ENCODE data around the gene NAE1. TPM values are rescaled to one million over a fixed set of nuclear protein-coding genes. Genes with fewer than 3 reads are reported as not detected.

The NAE1 gene
- total RNA-seq, 1 experiment from 2014 or later = 123 TPM

DNA sequence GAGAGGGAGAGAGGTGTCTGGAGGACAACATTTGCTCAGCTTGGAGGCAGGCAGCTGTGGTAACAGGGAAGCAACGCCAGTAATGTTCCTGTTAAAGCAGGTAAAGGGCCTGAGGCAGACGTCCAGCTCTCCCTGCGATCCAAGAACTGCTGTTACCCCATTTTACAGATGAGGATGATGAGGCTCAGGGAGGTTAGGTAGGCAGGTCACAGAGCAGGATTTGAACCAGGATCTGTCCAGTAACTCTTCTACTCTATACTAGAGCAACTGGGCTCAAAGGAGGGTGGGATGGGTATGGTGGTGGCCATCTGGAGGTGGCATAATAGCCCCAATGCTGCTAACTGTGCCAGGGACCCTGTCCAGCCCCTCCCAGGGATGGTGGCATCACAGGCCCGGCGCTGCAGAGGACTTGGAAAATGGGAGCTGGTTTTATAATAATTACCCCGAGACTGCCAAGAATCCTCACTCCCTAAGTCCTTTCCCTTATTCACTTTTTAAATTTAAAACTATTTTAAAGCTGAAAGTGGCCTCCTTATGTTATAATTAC, 25.5 kb upstream of the NAE1 start:
- H2AFZ ChIP-seq (ENCODE audit: low read depth, low read length, poor library complexity, severe bottlenecking) = no peak overlapping the region
- no peaks in the 10 kb centered on the region for H3K9me2 ChIP-seq (ENCODE audit: insufficient read depth)
- DNase-seq (ENCODE audit: low read depth, low spot score) = no peak
- no peaks in the 10 kb centered on the region for H3K36me3 ChIP-seq (ENCODE audit: control insufficient read depth in 1 of 2, insufficient read depth in 2 of 2, low read length in 2 of 2)
- no peaks in the 10 kb centered on the region for H4K20me1 ChIP-seq (ENCODE audit: insufficient read depth)
- TF ChIP-seq TCF7L2 (IDR thresholded peaks at IDR 0.05; ENCODE audit: borderline replicate concordance, extremely low read depth, insufficient read depth, insufficient read length) = no peak
- TF ChIP-seq, protein P1, sequence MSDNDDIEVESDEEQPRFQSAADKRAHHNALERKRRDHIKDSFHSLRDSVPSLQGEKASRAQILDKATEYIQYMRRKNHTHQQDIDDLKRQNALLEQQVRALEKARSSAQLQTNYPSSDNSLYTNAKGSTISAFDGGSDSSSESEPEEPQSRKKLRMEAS (IDR thresholded peaks at IDR 0.05) = no peak
- TF ChIP-seq CEBPB (IDR thresholded peaks at IDR 0.05; ENCODE audit: low read depth) = no peak
- TF ChIP-seq POLR2AphosphoS5 (IDR thresholded peaks at IDR 0.05; ENCODE audit: low read depth, low read length) = no peak
- no peak for TF ChIP-seq YY1 (IDR thresholded peaks at IDR 0.05; ENCODE audit: extremely low read depth, insufficient replicate concordance, low read depth, low read length)
- TF ChIP-seq FOSL1 (IDR thresholded peaks at IDR 0.05; ENCODE audit: low read depth) = no peak
- ATAC-seq = no peak
- ChIA-PET RAD21 (ENCODE audit: low non-redundant PET in 1 of 2, low total read pairs in 2 of 2, uncharacterized antibody in 2 of 2, unreplicated experiment in 2 of 2) (no interaction called here), CTCF (interaction anchor here (1.0 to 1.4 kb wide), 2 partner anchors 12 to 16 kb away, joined by 3 to 6 read pairs; no protein-coding TSS in a partner anchor), POLR2A (interaction anchor here (1.0 kb wide), 1 partner anchor 17 kb away, joined by 4 read pairs; no protein-coding TSS in a partner anchor)
- H3K27me3 ChIP-seq (ENCODE audit: insufficient read depth, low read length) = no peaks in the 10 kb centered on the region
- intact Hi-C loops (cut with micrococcal nuclease) = no loop called here
- no peak overlapping the region for H3K4me3 ChIP-seq (replicated peaks in 1 of 2; ENCODE audit: low read depth in 1 of 2, low read length in 2 of 2)
- peaks cover 12 to 14% of the 10 kb centered on the region in 2 experiments for H3K4me1 ChIP-seq (ENCODE audit: control insufficient read depth in 1 of 2, insufficient read depth in 2 of 2, low read length in 2 of 2)
- no peak overlapping the region for H3K27ac ChIP-seq (ENCODE audit: low read depth, low read length)
- BruUV-seq (replicated peaks) = no TSS peak
- no peaks in the 10 kb centered on the region for H3K9me3 ChIP-seq (ENCODE audit: control insufficient read depth in 1 of 2, insufficient read depth in 1 of 2, low read depth in 1 of 2, low read length in 2 of 2)
- H3K9ac ChIP-seq (ENCODE audit: low read length) = no peak overlapping the region
- H3K4me2 ChIP-seq (ENCODE audit: low read length) = no peak overlapping the region
- no peaks in the 10 kb centered on the region for H3K79me2 ChIP-seq (ENCODE audit: insufficient read depth, low read length)

GRCh38 chr16:66853261-66854139, 22.7 kb upstream of the NAE1 start:
- RAD21 ChIA-PET (ENCODE audit: low non-redundant PET in 1 of 2, low total read pairs in 2 of 2, uncharacterized antibody in 2 of 2, unreplicated experiment in 2 of 2) = no interaction called here
- TF ChIP-seq RAD21 (IDR thresholded peaks at IDR 0.05; ENCODE audit: low read depth) (no peak), CEBPB (IDR thresholded peaks at IDR 0.05; ENCODE audit: low read depth) (no peak)
- H3K9me2 ChIP-seq (ENCODE audit: insufficient read depth) = no peaks in the 10 kb centered on the region
- H3K9me3 ChIP-seq (ENCODE audit: control insufficient read depth in 1 of 2, insufficient read depth in 1 of 2, low read depth in 1 of 2, low read length in 2 of 2) = no peaks in the 10 kb centered on the region
- no peak overlapping the region for H2AFZ ChIP-seq (ENCODE audit: low read depth, low read length, poor library complexity, severe bottlenecking)
- no peak for DNase-seq (ENCODE audit: low read depth, low spot score)
- H3K4me2 ChIP-seq (ENCODE audit: low read length) = no peak overlapping the region
- BruUV-seq (replicated peaks) = no TSS peak
- H3K4me1 ChIP-seq (ENCODE audit: control insufficient read depth in 1 of 2, insufficient read depth in 2 of 2, low read length in 2 of 2) = no peaks in the 10 kb centered on the region; a peak in 1 of 4 replicates
- H3K4me3 ChIP-seq (replicated peaks in 1 of 2; ENCODE audit: low read depth in 1 of 2, low read length in 2 of 2) = no peak overlapping the region
- H3K9ac ChIP-seq (ENCODE audit: low read length) = no peak overlapping the region
- H3K27me3 ChIP-seq (ENCODE audit: insufficient read depth, low read length) = no peaks in the 10 kb centered on the region
- H3K36me3 ChIP-seq (ENCODE audit: control insufficient read depth in 1 of 2, insufficient read depth in 2 of 2, low read length in 2 of 2) = no peaks in the 10 kb centered on the region
- no peaks in the 10 kb centered on the region for H4K20me1 ChIP-seq (ENCODE audit: insufficient read depth)
- POLR2A ChIA-PET = no interaction called here
- no peak overlapping the region for H3K27ac ChIP-seq (ENCODE audit: low read depth, low read length)
- H3K79me2 ChIP-seq (ENCODE audit: insufficient read depth, low read length) = no peaks in the 10 kb centered on the region
- ATAC-seq = no peak
- CTCF ChIA-PET = interaction anchor here (0.8 to 1.4 kb wide), 2 partner anchors 20 to 23 kb away, joined by 3 to 4 read pairs; partner anchors contain the start of gene NAE1
- intact Hi-C loops (cut with micrococcal nuclease) = no loop called here
